GM12801 (cell line): ENCODE data around the gene SMARCB1.

Experiments used
- CTCF ChIP-seq: IDR thresholded peaks from one replicate; pipeline ENCODE4 v1.5.1; 2011; ENCODE audit warnings: control low read depth; ENCODE audit not compliant: insufficient read length; ENCODE audit errors: extremely low read depth

The SMARCB1 gene

DNA sequence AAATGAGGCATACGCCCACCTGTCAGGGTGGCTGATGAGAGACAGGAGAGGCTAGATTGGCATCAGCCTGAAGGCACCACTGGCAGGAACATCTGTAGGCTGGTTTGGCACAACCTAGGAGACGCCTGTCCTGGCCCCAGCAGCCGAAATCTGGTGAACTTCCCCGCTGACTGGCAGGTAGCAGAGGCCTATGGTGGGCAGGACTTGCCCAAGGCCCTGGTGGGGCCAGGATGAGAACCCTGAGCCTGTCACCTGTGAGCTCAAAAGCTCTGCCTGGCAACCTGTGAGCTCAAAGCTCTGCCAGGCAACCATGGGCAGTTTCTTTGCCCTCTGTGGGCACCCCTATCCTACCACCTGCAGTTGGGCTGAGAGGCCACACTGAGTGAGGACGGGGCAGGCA is 49.5 kb downstream of the SMARCB1 start:
- no peak for TF ChIP-seq CTCF

- no peak for TF ChIP-seq CTCF
Observed at GRCh38 chr22:23836692-23837495, 50.1 kb downstream of the SMARCB1 start.

DNA sequence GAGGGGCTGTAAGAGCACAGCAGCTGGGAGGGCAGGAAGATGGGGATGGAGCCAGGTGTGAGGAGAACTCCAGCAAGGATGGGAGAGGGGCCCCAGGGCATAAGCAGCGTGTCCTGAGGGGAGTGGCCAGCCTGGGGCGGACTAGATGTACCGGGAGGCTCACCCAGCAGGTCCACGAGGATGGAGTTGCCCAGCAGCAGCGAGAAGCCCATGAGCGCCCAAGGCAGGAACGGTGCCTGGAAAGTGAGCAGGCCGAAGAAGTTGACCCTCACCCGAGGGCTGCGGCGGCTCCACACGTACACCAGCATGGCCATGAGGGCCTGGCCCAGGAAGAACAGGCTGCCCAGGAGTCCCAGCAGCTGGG is 50.7 kb downstream of the SMARCB1 start:
- no peak for TF ChIP-seq CTCF

DNA sequence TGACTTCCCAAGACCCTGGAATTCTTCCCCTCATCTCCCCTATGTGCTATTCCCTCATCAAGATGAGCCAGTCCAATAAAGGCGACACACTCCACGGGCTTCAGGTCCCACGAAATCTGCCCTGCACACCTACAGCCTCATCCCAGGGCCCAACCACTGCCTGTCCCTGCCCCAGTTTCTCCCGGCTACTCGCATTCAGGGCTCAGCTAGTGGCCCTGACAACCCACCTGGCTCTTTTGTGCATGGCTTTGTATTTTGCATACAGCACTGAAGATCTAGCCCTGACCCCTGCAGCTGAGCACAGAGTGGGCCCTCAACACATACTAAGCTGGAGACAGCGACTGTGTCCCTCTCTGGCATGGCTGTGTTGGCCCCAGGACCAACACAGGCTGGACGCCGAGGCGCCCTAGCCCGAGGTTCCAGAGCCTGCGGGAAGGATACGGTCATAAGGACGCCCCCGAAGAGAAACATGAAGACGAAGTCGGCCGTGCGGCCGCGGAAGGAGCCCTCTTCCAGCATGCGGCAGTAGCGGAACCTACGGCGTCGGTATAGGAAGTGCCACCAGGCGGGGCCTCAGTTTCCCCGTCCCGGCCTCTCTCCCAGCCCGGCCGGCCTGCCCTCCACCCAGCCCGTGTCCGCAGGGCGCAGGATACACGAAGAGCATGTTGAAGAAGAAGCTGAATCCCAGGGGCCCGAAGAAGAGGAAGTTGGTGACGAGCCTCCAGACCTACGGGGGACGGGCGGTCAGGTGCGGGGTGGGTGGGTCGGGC is 51.3 kb downstream of the SMARCB1 start:
- no peak for TF ChIP-seq CTCF

DNA sequence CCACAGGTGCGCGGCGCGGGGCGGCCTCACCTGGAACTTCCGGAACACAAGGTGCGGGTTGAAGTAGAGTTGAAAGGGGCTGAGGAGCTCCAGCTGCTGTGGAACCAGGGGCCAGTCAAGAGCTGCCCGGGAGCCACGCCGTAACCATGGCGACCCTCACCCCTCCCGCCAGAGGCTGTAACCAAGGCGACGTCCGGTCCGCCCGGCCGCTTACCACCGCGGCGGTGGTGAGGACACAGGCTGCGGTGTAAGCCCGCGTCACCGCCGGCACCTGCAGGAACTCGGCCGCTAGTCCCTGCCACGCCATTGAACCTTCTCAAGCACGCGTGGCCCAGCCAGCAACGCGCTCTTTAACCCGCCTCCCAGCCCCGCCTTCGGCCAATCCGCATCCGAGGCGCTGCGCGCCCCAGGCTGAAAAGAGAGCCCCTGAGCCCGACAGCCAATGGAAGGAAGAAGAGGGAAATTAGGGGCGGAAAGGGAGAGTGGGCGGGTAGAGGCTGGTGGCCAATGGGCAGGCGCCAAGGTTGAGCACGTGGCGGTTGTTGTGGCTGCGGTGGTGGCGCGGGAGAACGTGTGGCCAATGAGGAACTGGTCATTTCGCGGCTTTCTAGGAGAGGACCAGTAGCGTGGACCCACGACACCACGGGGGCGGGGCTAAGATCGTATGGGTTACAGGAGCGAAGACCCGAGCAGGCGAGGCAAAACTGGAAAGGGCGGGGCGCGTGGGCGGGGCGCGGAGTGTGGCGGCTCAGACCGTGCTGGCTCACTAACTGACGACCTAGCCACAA is 52.1 kb downstream of the SMARCB1 start, which contains the start of gene DERL3:
Gene DERL3 (minus strand): TSS at position 326 of the 788 bp plus-strand sequence. CDS start 19 bp downstream, at position 307.
- no peak for TF ChIP-seq CTCF

GRCh38 chr22:23840026-23840425 is 53.3 kb downstream of the SMARCB1 start:
- no peak for TF ChIP-seq CTCF

GRCh38 chr22:23841292-23841691 is 54.5 kb downstream of the SMARCB1 start:
- no peak for TF ChIP-seq CTCF
